ENCODE results near the gene CENATAC. TPM values are rescaled to one million over a fixed set of nuclear protein-coding genes. Genes with fewer than 3 reads are reported as not detected.

Gene CENATAC
- total and polyA plus RNA-seq, 9 of the 15 experiments (the other 6 are each of a cell fraction or from before 2014, with no cell fraction given): 2.4 to 25.5 (median 13.7) TPM

GRCh38 chr11:119030329-119031047, 32.5 kb downstream of the CENATAC start, which contains the start of gene SLC37A4 (continued):
- no peak for TF ChIP-seq ZZZ3 (IDR thresholded peaks at IDR 0.05)
- peak; percentile 77 for TF ChIP-seq JUND (IDR thresholded peaks at IDR 0.05; ENCODE audit: borderline replicate concordance, low read depth, low read length)
- peak; percentile 37; the same call in 1 of the 3 replicates for TF ChIP-seq JUND (tag; IDR thresholded peaks at IDR 0.05; ENCODE audit: borderline replicate concordance, low read depth, low read length)
- TF ChIP-seq, protein P1, sequence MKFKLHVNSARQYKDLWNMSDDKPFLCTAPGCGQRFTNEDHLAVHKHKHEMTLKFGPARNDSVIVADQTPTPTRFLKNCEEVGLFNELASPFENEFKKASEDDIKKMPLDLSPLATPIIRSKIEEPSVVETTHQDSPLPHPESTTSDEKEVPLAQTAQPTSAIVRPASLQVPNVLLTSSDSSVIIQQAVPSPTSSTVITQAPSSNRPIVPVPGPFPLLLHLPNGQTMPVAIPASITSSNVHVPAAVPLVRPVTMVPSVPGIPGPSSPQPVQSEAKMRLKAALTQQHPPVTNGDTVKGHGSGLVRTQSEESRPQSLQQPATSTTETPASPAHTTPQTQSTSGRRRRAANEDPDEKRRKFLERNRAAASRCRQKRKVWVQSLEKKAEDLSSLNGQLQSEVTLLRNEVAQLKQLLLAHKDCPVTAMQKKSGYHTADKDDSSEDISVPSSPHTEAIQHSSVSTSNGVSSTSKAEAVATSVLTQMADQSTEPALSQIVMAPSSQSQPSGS (CRISPR knock-in tag; IDR thresholded peaks at IDR 0.05): no peak
- TF ChIP-seq EZH2 (IDR thresholded peaks at IDR 0.05; ENCODE audit: borderline replicate concordance, low read depth, low read length): no peak
- TF ChIP-seq, protein P2, sequence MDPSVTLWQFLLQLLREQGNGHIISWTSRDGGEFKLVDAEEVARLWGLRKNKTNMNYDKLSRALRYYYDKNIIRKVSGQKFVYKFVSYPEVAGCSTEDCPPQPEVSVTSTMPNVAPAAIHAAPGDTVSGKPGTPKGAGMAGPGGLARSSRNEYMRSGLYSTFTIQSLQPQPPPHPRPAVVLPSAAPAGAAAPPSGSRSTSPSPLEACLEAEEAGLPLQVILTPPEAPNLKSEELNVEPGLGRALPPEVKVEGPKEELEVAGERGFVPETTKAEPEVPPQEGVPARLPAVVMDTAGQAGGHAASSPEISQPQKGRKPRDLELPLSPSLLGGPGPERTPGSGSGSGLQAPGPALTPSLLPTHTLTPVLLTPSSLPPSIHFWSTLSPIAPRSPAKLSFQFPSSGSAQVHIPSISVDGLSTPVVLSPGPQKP (CRISPR knock-in tag; IDR thresholded peaks at IDR 0.05): no peak
- TF ChIP-seq ESRRB (CRISPR knock-in tag; IDR thresholded peaks at IDR 0.05; ENCODE audit: borderline replicate concordance): no peak
- TF ChIP-seq RUNX1 (IDR thresholded peaks at IDR 0.05; ENCODE audit: low read depth): no peak
- no peak for TF ChIP-seq HDAC2 (IDR thresholded peaks at IDR 0.05)
- TF ChIP-seq MCM3 (IDR thresholded peaks at IDR 0.05): no peak
- no peak for TF ChIP-seq ILK (tag; IDR thresholded peaks at IDR 0.05; ENCODE audit: borderline replicate concordance, low read depth)
- TF ChIP-seq ZFP30 (CRISPR knock-in tag; IDR thresholded peaks at IDR 0.05; ENCODE audit: borderline replicate concordance): no peak
- no peak for TF ChIP-seq GATA2 (CRISPR knock-in tag; IDR thresholded peaks at IDR 0.05)
- TF ChIP-seq ZNF3 (CRISPR knock-in tag; IDR thresholded peaks at IDR 0.05): no peak
- TF ChIP-seq KDM1A (IDR thresholded peaks at IDR 0.05): no peak
- TF ChIP-seq PATZ1 (CRISPR knock-in tag; IDR thresholded peaks at IDR 0.05; ENCODE audit: borderline replicate concordance): no peak
- no peak for TF ChIP-seq ZNF23 (CRISPR knock-in tag; IDR thresholded peaks at IDR 0.05)
- TF ChIP-seq, protein P3, sequence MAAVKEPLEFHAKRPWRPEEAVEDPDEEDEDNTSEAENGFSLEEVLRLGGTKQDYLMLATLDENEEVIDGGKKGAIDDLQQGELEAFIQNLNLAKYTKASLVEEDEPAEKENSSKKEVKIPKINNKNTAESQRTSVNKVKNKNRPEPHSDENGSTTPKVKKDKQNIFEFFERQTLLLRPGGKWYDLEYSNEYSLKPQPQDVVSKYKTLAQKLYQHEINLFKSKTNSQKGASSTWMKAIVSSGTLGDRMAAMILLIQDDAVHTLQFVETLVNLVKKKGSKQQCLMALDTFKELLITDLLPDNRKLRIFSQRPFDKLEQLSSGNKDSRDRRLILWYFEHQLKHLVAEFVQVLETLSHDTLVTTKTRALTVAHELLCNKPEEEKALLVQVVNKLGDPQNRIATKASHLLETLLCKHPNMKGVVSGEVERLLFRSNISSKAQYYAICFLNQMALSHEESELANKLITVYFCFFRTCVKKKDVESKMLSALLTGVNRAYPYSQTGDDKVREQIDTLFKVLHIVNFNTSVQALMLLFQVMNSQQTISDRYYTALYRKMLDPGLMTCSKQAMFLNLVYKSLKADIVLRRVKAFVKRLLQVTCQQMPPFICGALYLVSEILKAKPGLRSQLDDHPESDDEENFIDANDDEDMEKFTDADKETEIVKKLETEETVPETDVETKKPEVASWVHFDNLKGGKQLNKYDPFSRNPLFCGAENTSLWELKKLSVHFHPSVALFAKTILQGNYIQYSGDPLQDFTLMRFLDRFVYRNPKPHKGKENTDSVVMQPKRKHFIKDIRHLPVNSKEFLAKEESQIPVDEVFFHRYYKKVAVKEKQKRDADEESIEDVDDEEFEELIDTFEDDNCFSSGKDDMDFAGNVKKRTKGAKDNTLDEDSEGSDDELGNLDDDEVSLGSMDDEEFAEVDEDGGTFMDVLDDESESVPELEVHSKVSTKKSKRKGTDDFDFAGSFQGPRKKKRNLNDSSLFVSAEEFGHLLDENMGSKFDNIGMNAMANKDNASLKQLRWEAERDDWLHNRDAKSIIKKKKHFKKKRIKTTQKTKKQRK (IDR thresholded peaks at IDR 0.05; ENCODE audit: borderline replicate concordance, low read depth, low read length): no peak
- TF ChIP-seq, protein P4, sequence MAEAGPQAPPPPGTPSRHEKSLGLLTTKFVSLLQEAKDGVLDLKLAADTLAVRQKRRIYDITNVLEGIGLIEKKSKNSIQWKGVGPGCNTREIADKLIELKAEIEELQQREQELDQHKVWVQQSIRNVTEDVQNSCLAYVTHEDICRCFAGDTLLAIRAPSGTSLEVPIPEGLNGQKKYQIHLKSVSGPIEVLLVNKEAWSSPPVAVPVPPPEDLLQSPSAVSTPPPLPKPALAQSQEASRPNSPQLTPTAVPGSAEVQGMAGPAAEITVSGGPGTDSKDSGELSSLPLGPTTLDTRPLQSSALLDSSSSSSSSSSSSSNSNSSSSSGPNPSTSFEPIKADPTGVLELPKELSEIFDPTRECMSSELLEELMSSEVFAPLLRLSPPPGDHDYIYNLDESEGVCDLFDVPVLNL (CRISPR knock-in tag; IDR thresholded peaks at IDR 0.05; ENCODE audit: low read depth): no peak
